SU-DHL-6 (cell line): ENCODE data around the gene TOR1A.

ENCODE experiments used
- EZH2phosphoT487 ChIP-seq: fragments of 200-600 bp; sonication (generic), shearing (Covaris generic); conservative IDR thresholded peaks from 2 replicates; pipeline ENCODE4 v1.6.1; 2018; ENCODE audit warnings: mild to moderate bottlenecking, antibody characterized with exemption, low read length, moderate library complexity, mixed read lengths
- TF ChIP-seq, protein P1 (sequence below): fragments of 200-600 bp; sonication (generic); IDR thresholded peaks from one replicate; pipeline ENCODE4 v1.5.1; 2017; ENCODE audit warnings: antibody characterized with exemption, mild to moderate bottlenecking, low read length, moderate library complexity; ENCODE audit not compliant: insufficient read depth, poor library complexity, severe bottlenecking

DNA sequence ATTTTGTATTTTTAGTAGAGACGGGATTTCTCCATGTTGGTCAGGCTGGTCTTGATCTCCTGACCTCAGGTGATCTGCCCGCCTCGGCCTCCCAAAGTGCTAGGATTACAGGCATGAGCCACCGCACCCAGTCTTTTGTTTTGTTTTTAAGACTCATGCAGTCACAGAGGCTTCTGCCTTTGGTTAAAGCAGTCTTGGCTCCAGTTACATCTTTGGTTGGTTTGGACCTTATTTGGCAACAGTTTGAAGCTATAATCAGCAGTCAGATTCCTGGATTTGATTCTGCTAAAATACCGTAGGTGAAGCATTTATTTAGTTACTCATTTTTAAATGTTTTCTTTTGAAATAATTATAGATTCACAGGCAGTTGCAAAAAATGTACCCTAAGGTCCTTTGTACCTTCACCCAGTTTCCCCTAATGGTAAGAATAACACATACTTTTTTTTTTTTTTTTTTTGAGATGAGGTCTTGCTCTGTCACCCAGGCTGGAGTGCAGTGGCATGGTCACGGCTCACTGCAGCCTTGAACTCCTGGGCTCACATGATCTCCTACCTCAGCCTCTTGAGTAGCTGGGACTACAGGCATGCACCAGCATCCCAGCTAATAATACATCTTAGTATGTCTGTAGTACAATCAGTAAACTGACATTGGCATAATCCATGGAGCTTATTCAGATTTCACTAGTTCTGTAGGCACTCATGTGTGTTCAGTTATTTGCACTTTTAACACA is 27.1 kb upstream of the TOR1A start:
- TF ChIP-seq, protein P1, sequence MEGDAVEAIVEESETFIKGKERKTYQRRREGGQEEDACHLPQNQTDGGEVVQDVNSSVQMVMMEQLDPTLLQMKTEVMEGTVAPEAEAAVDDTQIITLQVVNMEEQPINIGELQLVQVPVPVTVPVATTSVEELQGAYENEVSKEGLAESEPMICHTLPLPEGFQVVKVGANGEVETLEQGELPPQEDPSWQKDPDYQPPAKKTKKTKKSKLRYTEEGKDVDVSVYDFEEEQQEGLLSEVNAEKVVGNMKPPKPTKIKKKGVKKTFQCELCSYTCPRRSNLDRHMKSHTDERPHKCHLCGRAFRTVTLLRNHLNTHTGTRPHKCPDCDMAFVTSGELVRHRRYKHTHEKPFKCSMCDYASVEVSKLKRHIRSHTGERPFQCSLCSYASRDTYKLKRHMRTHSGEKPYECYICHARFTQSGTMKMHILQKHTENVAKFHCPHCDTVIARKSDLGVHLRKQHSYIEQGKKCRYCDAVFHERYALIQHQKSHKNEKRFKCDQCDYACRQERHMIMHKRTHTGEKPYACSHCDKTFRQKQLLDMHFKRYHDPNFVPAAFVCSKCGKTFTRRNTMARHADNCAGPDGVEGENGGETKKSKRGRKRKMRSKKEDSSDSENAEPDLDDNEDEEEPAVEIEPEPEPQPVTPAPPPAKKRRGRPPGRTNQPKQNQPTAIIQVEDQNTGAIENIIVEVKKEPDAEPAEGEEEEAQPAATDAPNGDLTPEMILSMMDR, result no peak
- TF ChIP-seq EZH2phosphoT487, result no peak
